Endothelial cell of coronary artery (primary cell): ENCODE results near the gene RSPH9. TPM values are rescaled to one million over a fixed set of nuclear protein-coding genes. Genes with fewer than 3 reads are reported as not detected.

ENCODE experiments used
- total RNA-seq: library from RNA; depleted of rRNA; stranded (reverse); fragments of >200 nt; gene quantifications from 2 replicates; pipeline ENCODE4 v1.2.3, GENCODE V29; 2014

Gene RSPH9
- 0.09 and 0.19 TPM in 2 replicates for total RNA-seq

GRCh38 chr6:43644940-43645612 is at the start of gene RSPH9:
RSPH9 (plus strand) TSS chr6:43645036; CDS start chr6:43645099, 63 bp downstream.

GRCh38 chr6:43629104-43629504 is 15.7 kb upstream of the RSPH9 start, which contains the start of gene GTPBP2:
GTPBP2 (minus strand) TSS chr6:43629264; CDS start chr6:43629162, 102 bp downstream.

GRCh38 chr6:43635387-43636307 is 9.2 kb upstream of the RSPH9 start, which contains the start of gene MAD2L1BP:
MAD2L1BP (plus strand) TSS chr6:43635840; CDS start chr6:43635876, 36 bp downstream.

GRCh38 chr6:43687437-43688347 is 42.9 kb downstream of the RSPH9 start, which contains the start of gene MRPS18A:
MRPS18A (minus strand) TSS chr6:43687791; CDS start chr6:43687779, 12 bp downstream.

Other genes with a start within 250 kb of the RSPH9 start
- gene ABCC10, start 217.5 kb upstream of the RSPH9 start, total RNA-seq, result 12.7 and 22.5 TPM in 2 replicates
- gene DLK2, start 189.5 kb upstream of the RSPH9 start, total RNA-seq, result 0.09 and 0.28 TPM in 2 replicates
- gene TJAP1, start 167.5 kb upstream of the RSPH9 start, total RNA-seq, result 8.5 and 10.7 TPM in 2 replicates
- gene LRRC73, start 134.7 kb upstream of the RSPH9 start, total RNA-seq, result 0.18 and 0.19 TPM in 2 replicates
- gene YIPF3, start 128.1 kb upstream of the RSPH9 start, total RNA-seq, result 97.6 and 107 TPM in 2 replicates
- 35.0 and 42.1 TPM in 2 replicates for gene POLR1C, start 127.9 kb upstream of the RSPH9 start, total RNA-seq
- 25.6 and 30.2 TPM in 2 replicates for gene XPO5, start 69.0 kb upstream of the RSPH9 start, total RNA-seq
- 18.8 and 24.4 TPM in 2 replicates for gene POLH, start 68.9 kb upstream of the RSPH9 start, total RNA-seq
- gene GTPBP2, start 15.8 kb upstream of the RSPH9 start, total RNA-seq, result 34.1 and 51.3 TPM in 2 replicates
- gene MAD2L1BP, start 9.2 kb upstream of the RSPH9 start, total RNA-seq, result 19.1 and 23.6 TPM in 2 replicates
- gene MRPS18A, start 42.8 kb downstream of the RSPH9 start, total RNA-seq, result 41.4 and 50.3 TPM in 2 replicates
- 14.5 and 108 TPM in 2 replicates for gene VEGFA, start 125.2 kb downstream of the RSPH9 start, total RNA-seq